Hepatocyte (in vitro differentiated cells): ENCODE results near the gene REXO5. TPM values are rescaled to one million over a fixed set of nuclear protein-coding genes. Genes with fewer than 3 reads are reported as not detected.
"Not testable (repeated sequence)": the region's sequence is repeated elsewhere in the genome, so short reads cannot be mapped to it uniquely, and the experiment has no call there.

Experiments used
- DNase-seq: peaks from one replicate; pipeline ENCODE4 v3.0.0-alpha.2; 2016; ENCODE audit warnings: low spot score
- H2AFZ ChIP-seq: fragments of 200-600 bp; sonication (generic); 2 replicates; pipeline ENCODE4 v1.6.0; 2016; ENCODE audit warnings: antibody characterized with exemption, mild to moderate bottlenecking
- H3K27ac ChIP-seq: fragments of 200-600 bp; sonication (generic); 2 replicates; pipeline ENCODE4 v1.5.1; 2016; ENCODE audit warnings: mild to moderate bottlenecking
- H3K27me3 ChIP-seq: fragments of 200-600 bp; sonication (generic); 2 replicates; pipeline ENCODE4 v1.6.1; 2016
- H3K36me3 ChIP-seq: fragments of 200-600 bp; sonication (generic); replicated peaks from 2 replicates; pipeline ENCODE4 v1.5.1; 2016; ENCODE audit warnings: low read depth; ENCODE audit not compliant: insufficient read depth
- H3K4me1 ChIP-seq: fragments of 200-600 bp; sonication (generic); 2 replicates; pipeline ENCODE4 v1.5.1; 2016; ENCODE audit warnings: mild to moderate bottlenecking, moderate library complexity; ENCODE audit not compliant: insufficient read depth
- H3K4me2 ChIP-seq: fragments of 200-600 bp; sonication (generic); 2 replicates; pipeline ENCODE4 v1.6.0; 2016
- H3K4me3 ChIP-seq: fragments of 200-600 bp; sonication (generic); 2 replicates; pipeline ENCODE4 v1.5.1; 2016; ENCODE audit warnings: mild to moderate bottlenecking
- H3K79me2 ChIP-seq: fragments of 200-600 bp; sonication (generic); 2 replicates; pipeline ENCODE4 v1.6.0; 2017; ENCODE audit warnings: mild to moderate bottlenecking
- H3K9me2 ChIP-seq: fragments of 200-600 bp; sonication (generic); replicated peaks from 2 replicates; pipeline ENCODE4 v1.6.0; 2017; ENCODE audit warnings: mild to moderate bottlenecking; ENCODE audit not compliant: insufficient read depth
- H3K9me3 ChIP-seq: fragments of 200-600 bp; sonication (generic); 2 replicates; pipeline ENCODE4 v1.5.1; 2016; ENCODE audit warnings: low read depth, mild to moderate bottlenecking
- H4K20me1 ChIP-seq: fragments of 200-600 bp; sonication (generic); 2 replicates; pipeline ENCODE4 v1.6.0; 2016; ENCODE audit warnings: mild to moderate bottlenecking; ENCODE audit not compliant: insufficient read depth, poor library complexity, severe bottlenecking
- EZH2 ChIP-seq: fragments of 200-600 bp; sonication (generic); IDR thresholded peaks from 2 replicates; pipeline ENCODE4 v1.6.1; 2016; ENCODE audit warnings: antibody characterized with exemption, mild to moderate bottlenecking, borderline replicate concordance
- EZH2phosphoT487 ChIP-seq: fragments of 200-600 bp; sonication (generic); IDR thresholded peaks from one replicate; pipeline ENCODE4 v1.6.1; 2018; ENCODE audit warnings: antibody characterized with exemption, mild to moderate bottlenecking, low read depth, moderate library complexity; ENCODE audit not compliant: unreplicated experiment, severe bottlenecking
- WGBS: methylation state at CpG from one replicate; pipeline ENCODE4 v1.1.6; 2016; ENCODE audit warnings: low lambda C conversion rate; ENCODE audit errors: missing lambda C conversion rate; 5-methylcytosine and 5-hydroxymethylcytosine counted together
- polyA plus RNA-seq: library from polyadenylated mRNA; unstranded; fragments of >200 nt; fragmentation: Nextera tagmentation; extraction: Ambion mirVana; gene quantifications from 2 replicates; pipeline ENCODE4 v1.2.1, GENCODE V29; 2016
- total RNA-seq: library from RNA; depleted of rRNA; stranded (reverse); fragments of >200 nt; gene quantifications from 2 replicates; pipeline ENCODE4 v1.2.3, GENCODE V29; 2014
- TF ChIP-seq, protein P1 (sequence below): fragments of 200-600 bp; sonication (generic); IDR thresholded peaks from 2 replicates; pipeline ENCODE4 v1.5.1; 2016; ENCODE audit warnings: antibody characterized with exemption, mild to moderate bottlenecking; ENCODE audit not compliant: poor library complexity

The REXO5 gene
- total and polyA plus RNA-seq, 2 experiments from 2014 or later = 3.5 to 3.6 TPM

DNA sequence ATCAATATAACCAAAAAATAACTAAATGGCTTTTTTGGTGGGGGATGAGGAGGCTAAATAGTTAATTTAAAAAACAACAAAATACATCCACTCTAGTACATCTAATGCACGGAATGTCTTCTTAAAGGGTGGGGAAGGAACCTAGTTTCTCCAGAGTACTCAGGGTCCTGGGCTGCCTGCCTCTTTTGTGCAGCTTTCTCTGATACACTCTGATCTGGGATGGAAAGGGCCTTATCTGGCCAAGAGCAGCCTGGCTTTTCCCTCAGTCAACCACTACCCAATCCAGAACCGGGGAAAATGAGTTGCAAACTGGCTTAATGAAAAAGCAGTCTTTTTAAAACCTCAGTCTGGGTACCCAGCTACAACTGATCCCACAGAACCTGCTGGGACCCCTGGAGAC is 51.0 kb downstream of the REXO5 start:
- Histone ChIP-seq H3K27me3 (no peaks in the 10 kb centered on the region), H3K36me3 (no peaks in the 10 kb centered on the region), H3K4me1 (peaks cover 17% of the 10 kb centered on the region), H3K79me2 (peaks cover 50% of the 10 kb centered on the region), H4K20me1 (no peaks in the 10 kb centered on the region), H3K4me2 (no peak overlapping the region), H3K9me2 (no peaks in the 10 kb centered on the region), H3K4me3 (no peak overlapping the region), H3K27ac (no peak overlapping the region), H3K9me3 (no peaks in the 10 kb centered on the region), H2AFZ (no peak overlapping the region)
- WGBS = 74% methylated on average over 2 of the region's 2 CpGs
- TF ChIP-seq, protein P1, sequence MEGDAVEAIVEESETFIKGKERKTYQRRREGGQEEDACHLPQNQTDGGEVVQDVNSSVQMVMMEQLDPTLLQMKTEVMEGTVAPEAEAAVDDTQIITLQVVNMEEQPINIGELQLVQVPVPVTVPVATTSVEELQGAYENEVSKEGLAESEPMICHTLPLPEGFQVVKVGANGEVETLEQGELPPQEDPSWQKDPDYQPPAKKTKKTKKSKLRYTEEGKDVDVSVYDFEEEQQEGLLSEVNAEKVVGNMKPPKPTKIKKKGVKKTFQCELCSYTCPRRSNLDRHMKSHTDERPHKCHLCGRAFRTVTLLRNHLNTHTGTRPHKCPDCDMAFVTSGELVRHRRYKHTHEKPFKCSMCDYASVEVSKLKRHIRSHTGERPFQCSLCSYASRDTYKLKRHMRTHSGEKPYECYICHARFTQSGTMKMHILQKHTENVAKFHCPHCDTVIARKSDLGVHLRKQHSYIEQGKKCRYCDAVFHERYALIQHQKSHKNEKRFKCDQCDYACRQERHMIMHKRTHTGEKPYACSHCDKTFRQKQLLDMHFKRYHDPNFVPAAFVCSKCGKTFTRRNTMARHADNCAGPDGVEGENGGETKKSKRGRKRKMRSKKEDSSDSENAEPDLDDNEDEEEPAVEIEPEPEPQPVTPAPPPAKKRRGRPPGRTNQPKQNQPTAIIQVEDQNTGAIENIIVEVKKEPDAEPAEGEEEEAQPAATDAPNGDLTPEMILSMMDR = no peak
- no peak for TF ChIP-seq EZH2phosphoT487
- no peak for DNase-seq

DNA sequence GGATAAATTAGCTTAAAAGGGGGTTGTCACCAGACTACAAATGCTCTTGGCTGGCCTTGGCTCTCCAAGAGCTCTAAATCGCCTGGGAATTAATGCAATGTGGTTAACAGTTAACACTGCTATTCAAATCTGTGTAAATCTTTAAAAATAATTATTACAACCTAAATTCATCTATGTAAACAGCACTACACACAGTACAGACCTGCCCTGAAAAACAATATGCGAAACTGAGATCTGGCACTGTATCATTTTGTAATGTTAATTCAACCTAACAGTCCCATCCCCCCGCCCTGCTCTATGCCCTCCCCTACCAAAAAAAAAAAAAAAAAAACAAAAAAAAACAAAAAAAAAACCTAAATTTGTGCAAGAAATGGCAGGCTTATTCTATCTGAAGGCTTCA is 52.9 kb downstream of the REXO5 start:
- H3K4me2 ChIP-seq = no peak overlapping the region
- DNase-seq = no peak
- WGBS = 94% methylated on average over 3 of the region's 3 CpGs
- no peak overlapping the region for H3K4me3 ChIP-seq
- TF ChIP-seq, protein P1 = no peak
- no peak for TF ChIP-seq EZH2
- no peak for TF ChIP-seq EZH2phosphoT487
- no peak overlapping the region for H2AFZ ChIP-seq
- no peaks in the 10 kb centered on the region for H3K4me1 ChIP-seq
- no peaks in the 10 kb centered on the region for H3K27me3 ChIP-seq
- no peaks in the 10 kb centered on the region for H3K9me3 ChIP-seq
- H3K9me2 ChIP-seq = no peaks in the 10 kb centered on the region
- no peaks in the 10 kb centered on the region for H3K36me3 ChIP-seq
- no peak overlapping the region for H3K27ac ChIP-seq
- peaks cover 13% of the 10 kb centered on the region for H4K20me1 ChIP-seq
- H3K79me2 ChIP-seq = peaks cover 69% of the 10 kb centered on the region

DNA sequence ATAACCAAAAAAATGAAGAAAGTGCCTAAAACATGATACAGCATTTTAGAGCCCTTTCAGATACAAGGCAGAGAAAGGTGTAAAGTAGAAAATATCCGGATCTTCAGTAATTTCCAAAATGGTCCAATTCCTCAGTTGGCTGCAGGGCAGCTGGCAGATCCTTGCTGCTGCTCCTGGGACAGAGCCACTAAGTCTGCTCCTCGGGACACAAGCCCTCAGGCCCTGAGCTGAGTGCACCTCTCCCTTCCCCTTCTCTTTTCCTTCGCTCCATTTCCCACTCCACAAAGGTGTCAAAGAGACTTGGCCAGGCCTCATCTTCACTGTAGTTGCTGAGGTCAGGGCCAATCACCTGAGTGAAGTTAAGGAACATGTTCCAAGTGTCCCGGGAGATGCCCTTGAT is 53.4 kb downstream of the REXO5 start:
- 77% methylated on average over 4 of the region's 4 CpGs for WGBS
- Histone ChIP-seq H3K79me2 (peaks cover 70% of the 10 kb centered on the region), H3K4me2 (no peak overlapping the region), H3K4me3 (no peak overlapping the region), H3K36me3 (no peaks in the 10 kb centered on the region), H3K9me3 (no peaks in the 10 kb centered on the region), H3K27me3 (no peaks in the 10 kb centered on the region), H2AFZ (no peak overlapping the region), H3K27ac (no peak overlapping the region), H3K9me2 (no peaks in the 10 kb centered on the region), H4K20me1 (peaks cover 13% of the 10 kb centered on the region), H3K4me1 (no peaks in the 10 kb centered on the region)
- TF ChIP-seq EZH2 = no peak
- TF ChIP-seq, protein P1 = no peak
- no peak for TF ChIP-seq EZH2phosphoT487
- no peak for DNase-seq

DNA sequence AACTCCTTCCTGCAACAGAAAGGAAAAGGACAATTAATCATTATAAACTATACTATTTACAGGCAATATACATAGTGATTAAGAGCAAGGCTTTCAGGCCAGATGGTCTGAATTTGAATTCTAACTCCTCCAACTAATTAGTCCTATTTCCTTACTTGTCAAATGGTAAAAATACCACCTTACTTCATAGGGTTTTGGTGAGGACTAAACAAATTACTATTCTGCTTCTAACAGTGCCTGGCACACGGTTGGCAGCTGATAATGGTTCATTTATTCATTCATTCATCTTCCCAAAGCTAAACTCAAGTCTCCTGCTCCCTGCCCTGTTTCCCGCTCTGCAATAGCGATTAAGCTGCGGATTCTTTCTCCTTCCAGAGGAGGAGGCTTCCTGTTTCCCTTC is 54.0 kb downstream of the REXO5 start:
- Histone ChIP-seq H4K20me1 (peaks cover 13% of the 10 kb centered on the region), H3K36me3 (no peaks in the 10 kb centered on the region), H2AFZ (no peak overlapping the region), H3K9me2 (no peaks in the 10 kb centered on the region), H3K27me3 (no peaks in the 10 kb centered on the region), H3K4me2 (no peak overlapping the region), H3K4me3 (no peak overlapping the region), H3K4me1 (peaks cover 2% of the 10 kb centered on the region), H3K79me2 (peaks cover 76% of the 10 kb centered on the region), H3K9me3 (no peaks in the 10 kb centered on the region), H3K27ac (no peak overlapping the region)
- WGBS = 95% methylated on average over 4 of the region's 4 CpGs
- TF ChIP-seq EZH2 (no peak), EZH2phosphoT487 (no peak)
- TF ChIP-seq, protein P1 = no peak
- no peak for DNase-seq

DNA sequence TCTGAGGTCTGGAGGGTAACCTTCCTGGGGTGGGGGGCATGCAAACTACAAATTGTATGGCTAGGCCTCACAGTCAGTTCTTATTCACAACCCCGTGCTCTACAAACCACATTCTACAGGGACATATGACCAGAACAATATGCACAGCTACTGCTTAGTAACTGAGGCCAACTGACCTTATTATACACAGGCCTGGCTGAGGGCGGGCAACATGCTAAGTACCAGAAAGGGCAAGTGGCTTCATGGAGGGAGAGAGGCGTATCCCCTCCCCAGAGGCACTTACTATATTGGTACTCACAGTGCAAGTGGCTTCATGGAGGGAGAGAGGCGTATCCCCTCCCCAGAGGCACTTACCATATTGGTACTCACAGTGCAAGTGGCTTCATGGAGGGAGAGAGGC is 54.7 kb downstream of the REXO5 start:
- Histone ChIP-seq H4K20me1 (peaks cover 13% of the 10 kb centered on the region), H3K79me2 (peaks cover 79% of the 10 kb centered on the region)
- not testable (repeated sequence) for H3K9me2 ChIP-seq, H3K4me3 ChIP-seq, H3K9me3 ChIP-seq, H3K36me3 ChIP-seq, H2AFZ ChIP-seq, H3K27ac ChIP-seq, DNase-seq, H3K4me1 ChIP-seq, H3K27me3 ChIP-seq, H3K4me2 ChIP-seq
- WGBS = 97% methylated on average over 3 of the region's 4 CpGs
